Endodermal cell (in vitro differentiated cells): Measurements from ENCODE around the gene HEPHL1. TPM values are rescaled to one million over a fixed set of nuclear protein-coding genes. Genes with fewer than 3 reads are reported as not detected.

ENCODE experiments used
- DNase-seq: peaks from one replicate; pipeline ENCODE4 v3.0.0-alpha.2; 2017
- H3K27ac ChIP-seq: 2 replicates; pipeline ENCODE4 v1.5.1; 2013; ENCODE audit warnings: mild to moderate bottlenecking, low read depth, low read length, moderate library complexity
- H3K27me3 ChIP-seq: 2 replicates; pipeline ENCODE4 v1.6.1; 2013; ENCODE audit warnings: mild to moderate bottlenecking, low read length, moderate library complexity; ENCODE audit not compliant: insufficient read depth, control insufficient read depth, poor library complexity, severe bottlenecking
- H3K36me3 ChIP-seq: 2 replicates; pipeline ENCODE4 v1.7.0; 2013; ENCODE audit warnings: mild to moderate bottlenecking, low read length, moderate library complexity; ENCODE audit not compliant: control insufficient read depth, insufficient read depth
- H3K4me1 ChIP-seq: one replicate; pipeline ENCODE4 v1.7.0; 2013; ENCODE audit warnings: low read length; ENCODE audit not compliant: control insufficient read depth, insufficient read depth
- H3K4me3 ChIP-seq: 2 replicates; pipeline ENCODE4 v1.5.1; 2013; ENCODE audit warnings: mild to moderate bottlenecking, low read length, moderate library complexity
- H3K9ac ChIP-seq: 2 replicates; pipeline ENCODE4 v1.6.1; 2013; ENCODE audit warnings: mild to moderate bottlenecking, low read length, moderate library complexity; ENCODE audit not compliant: poor library complexity, severe bottlenecking; ENCODE audit errors: extremely low read depth
- H3K9me3 ChIP-seq: 2 replicates; pipeline ENCODE4 v1.6.1; 2013; ENCODE audit warnings: mild to moderate bottlenecking, low read length, moderate library complexity; ENCODE audit not compliant: control insufficient read depth
- H3K27ac Mint-ChIP-seq: 2 replicates; pipeline ENCODE4 v1.8.0; 2020; ENCODE audit warnings: mixed read lengths
- H3K27me3 Mint-ChIP-seq: 2 replicates; pipeline ENCODE4 v1.8.0; 2021; ENCODE audit warnings: mild to moderate bottlenecking, mixed read lengths; ENCODE audit not compliant: insufficient read depth
- H3K36me3 Mint-ChIP-seq: 2 replicates; pipeline ENCODE4 v1.8.0; 2020; ENCODE audit warnings: low read depth, mixed read lengths
- H3K4me1 Mint-ChIP-seq: 2 replicates; pipeline ENCODE4 v1.8.0; 2020; ENCODE audit warnings: mixed read lengths
- H3K4me3 Mint-ChIP-seq: 2 replicates; pipeline ENCODE4 v1.8.0; 2020; ENCODE audit warnings: mild to moderate bottlenecking, moderate library complexity, mixed read lengths
- H3K9me3 Mint-ChIP-seq: 2 replicates; pipeline ENCODE4 v1.8.0; 2020; ENCODE audit warnings: mild to moderate bottlenecking, mixed read lengths
- WGBS, 2 experiments: methylation state at CpG; one replicate each; pipeline versions ENCODE4 v1.1.5 to v1.1.7; 2013; ENCODE audit warnings: missing lambda C conversion rate in 2 of 2, mixed read lengths in 1 of 2; ENCODE audit not compliant: insufficient coverage in 1 of 2, insufficient read length in 1 of 2; 5-methylcytosine and 5-hydroxymethylcytosine counted together
- total RNA-seq, 2 donors: library from RNA; stranded (reverse); fragmentation: NEBNext Ultra II Directional in 1 of 2; extraction: Animal tissue kit (Norgen Biotek cat#: 25700) in 1 of 2; gene quantifications; 2 replicates in 1 of 2; 3 replicates in 1 of 2; pipeline ENCODE4 v1.2.1, GENCODE V29; 2021
- TF ChIP-seq, protein P1 (sequence below): fragments of 200-600 bp; sonication (generic); conservative IDR thresholded peaks from 2 replicates; pipeline ENCODE4 v1.5.0; 2021; ENCODE audit warnings: antibody characterized with exemption, mild to moderate bottlenecking

HEPHL1 gene
- total RNA-seq, 2 donors from 2014 or later = not detected

DNA sequence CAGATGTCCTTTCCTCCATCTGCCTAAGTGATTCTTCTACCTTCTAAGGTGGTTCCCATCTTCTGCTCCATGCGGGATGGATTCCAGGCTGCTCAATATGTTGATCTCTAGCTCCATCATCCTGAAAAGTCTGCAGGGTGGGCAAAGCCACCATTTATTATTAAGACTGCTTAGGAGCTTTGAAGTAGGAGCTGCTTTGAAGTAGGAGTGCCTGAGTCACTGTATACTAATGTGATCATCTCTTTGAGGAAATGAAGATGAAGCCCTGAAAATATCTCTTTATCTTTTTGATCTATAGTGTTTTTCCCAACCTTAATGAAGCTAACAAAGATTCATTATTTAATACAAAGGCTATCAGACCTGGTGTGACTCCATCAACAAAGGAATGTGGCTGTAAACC is 13.1 kb downstream of the HEPHL1 start:
- H3K36me3 ChIP-seq = no peaks in the 10 kb centered on the region
- no peak overlapping the region for H3K4me3 ChIP-seq
- H3K9me3 Mint-ChIP-seq = peaks cover 9% of the 10 kb centered on the region
- no peaks in the 10 kb centered on the region for H3K36me3 Mint-ChIP-seq
- H3K4me3 Mint-ChIP-seq = no peak overlapping the region
- WGBS, 2 experiments = 38 to 60% methylated on average over 1 of the region's 1 CpG
- no peaks in the 10 kb centered on the region for H3K27me3 Mint-ChIP-seq
- H3K27ac Mint-ChIP-seq = no peak overlapping the region
- TF ChIP-seq, protein P1, sequence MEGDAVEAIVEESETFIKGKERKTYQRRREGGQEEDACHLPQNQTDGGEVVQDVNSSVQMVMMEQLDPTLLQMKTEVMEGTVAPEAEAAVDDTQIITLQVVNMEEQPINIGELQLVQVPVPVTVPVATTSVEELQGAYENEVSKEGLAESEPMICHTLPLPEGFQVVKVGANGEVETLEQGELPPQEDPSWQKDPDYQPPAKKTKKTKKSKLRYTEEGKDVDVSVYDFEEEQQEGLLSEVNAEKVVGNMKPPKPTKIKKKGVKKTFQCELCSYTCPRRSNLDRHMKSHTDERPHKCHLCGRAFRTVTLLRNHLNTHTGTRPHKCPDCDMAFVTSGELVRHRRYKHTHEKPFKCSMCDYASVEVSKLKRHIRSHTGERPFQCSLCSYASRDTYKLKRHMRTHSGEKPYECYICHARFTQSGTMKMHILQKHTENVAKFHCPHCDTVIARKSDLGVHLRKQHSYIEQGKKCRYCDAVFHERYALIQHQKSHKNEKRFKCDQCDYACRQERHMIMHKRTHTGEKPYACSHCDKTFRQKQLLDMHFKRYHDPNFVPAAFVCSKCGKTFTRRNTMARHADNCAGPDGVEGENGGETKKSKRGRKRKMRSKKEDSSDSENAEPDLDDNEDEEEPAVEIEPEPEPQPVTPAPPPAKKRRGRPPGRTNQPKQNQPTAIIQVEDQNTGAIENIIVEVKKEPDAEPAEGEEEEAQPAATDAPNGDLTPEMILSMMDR = no peak
- H3K9me3 ChIP-seq = no peaks in the 10 kb centered on the region
- no peak overlapping the region for H3K9ac ChIP-seq
- H3K4me1 Mint-ChIP-seq = no peaks in the 10 kb centered on the region
- H3K27me3 ChIP-seq = no peaks in the 10 kb centered on the region
- no peak for DNase-seq
- no peak overlapping the region for H3K27ac ChIP-seq
- no peaks in the 10 kb centered on the region for H3K4me1 ChIP-seq

GRCh38 chr11:94036096-94036495 is 14.9 kb downstream of the HEPHL1 start:
- H3K27ac Mint-ChIP-seq = no peak overlapping the region
- 84 to 100% methylated on average over 1 to 2 of the region's 2 CpGs for WGBS, 2 experiments

GRCh38 chr11:94043241-94043640 is 22.1 kb downstream of the HEPHL1 start:
- H3K36me3 Mint-ChIP-seq = no peaks in the 10 kb centered on the region
- H3K27me3 ChIP-seq = no peaks in the 10 kb centered on the region
- H3K9ac ChIP-seq = no peak overlapping the region
- no peaks in the 10 kb centered on the region for H3K27me3 Mint-ChIP-seq
- no peak for DNase-seq
- no peak overlapping the region for H3K4me3 ChIP-seq
- TF ChIP-seq, protein P1 = no peak
- H3K27ac Mint-ChIP-seq = no peak overlapping the region
- no peaks in the 10 kb centered on the region for H3K9me3 Mint-ChIP-seq
- no peaks in the 10 kb centered on the region for H3K36me3 ChIP-seq
- no peaks in the 10 kb centered on the region for H3K9me3 ChIP-seq
- H3K4me3 Mint-ChIP-seq = no peak overlapping the region
- no peaks in the 10 kb centered on the region for H3K4me1 Mint-ChIP-seq
- no peaks in the 10 kb centered on the region for H3K4me1 ChIP-seq
- H3K27ac ChIP-seq = no peak overlapping the region
- 99 to 100% methylated on average over 3 of the region's 3 CpGs for WGBS, 2 experiments

More at GRCh38 chr11:94036096-94036495, 14.9 kb downstream of the HEPHL1 start:
- TF ChIP-seq, protein P1 = no peak
- Mint-ChIP-seq H3K36me3 (no peaks in the 10 kb centered on the region), H3K9me3 (peaks cover 9% of the 10 kb centered on the region), H3K27me3 (no peaks in the 10 kb centered on the region), H3K4me1 (no peaks in the 10 kb centered on the region), H3K4me3 (no peak overlapping the region)
- DNase-seq = no peak
- H3K9me3 ChIP-seq = no peaks in the 10 kb centered on the region
- no peaks in the 10 kb centered on the region for H3K4me1 ChIP-seq
- H3K27ac ChIP-seq = no peak overlapping the region
- no peaks in the 10 kb centered on the region for H3K36me3 ChIP-seq
- H3K27me3 ChIP-seq = no peaks in the 10 kb centered on the region
- H3K9ac ChIP-seq = no peak overlapping the region
- no peak overlapping the region for H3K4me3 ChIP-seq
